Spinal cord (tissue), 10 donors: ENCODE measurements around the gene MECR. TPM values are rescaled to one million over a fixed set of nuclear protein-coding genes. Genes with fewer than 3 reads are reported as not detected.
"Not testable (repeated sequence)": the region's sequence is repeated elsewhere in the genome, so short reads cannot be mapped to it uniquely, and the experiment has no call there.

ENCODE experiments used
- DNase-seq, 6 donors: peaks; one replicate each; pipeline versions ENCODE4 v3.0.0 to v3.0.0-alpha.2; 2013 to 2015; ENCODE audit warnings: low spot score in 6 of 6, low read depth in 4 of 6
- H3K27ac ChIP-seq: one replicate; pipeline ENCODE4 v1.5.1; 2013; ENCODE audit warnings: low read depth, low read length, control low read depth
- H3K27me3 ChIP-seq: one replicate; pipeline ENCODE4 v1.6.1; 2013; ENCODE audit warnings: low read length; ENCODE audit not compliant: control insufficient read depth, insufficient read depth
- H3K36me3 ChIP-seq: one replicate; pipeline ENCODE4 v1.6.1; 2013; ENCODE audit warnings: low read length; ENCODE audit not compliant: control insufficient read depth, insufficient read depth
- H3K4me1 ChIP-seq: one replicate; pipeline ENCODE4 v1.6.1; 2013; ENCODE audit warnings: low read length; ENCODE audit not compliant: control insufficient read depth, insufficient read depth
- H3K4me3 ChIP-seq: one replicate; pipeline ENCODE4 v1.5.1; 2013; ENCODE audit warnings: low read depth, low read length, control low read depth
- H3K9me3 ChIP-seq: one replicate; pipeline ENCODE4 v1.6.1; 2013; ENCODE audit warnings: low read length; ENCODE audit not compliant: control insufficient read depth, insufficient read depth
- WGBS: methylation state at CpG from one replicate; pipeline ENCODE4 v1.1.5; 2013; ENCODE audit warnings: missing lambda C conversion rate; ENCODE audit not compliant: insufficient coverage; 5-methylcytosine and 5-hydroxymethylcytosine counted together
- polyA plus RNA-seq, 2 donors: library from polyadenylated mRNA; unstranded; fragments of 120-200 nt; gene quantifications; one replicate each; pipeline ENCODE4 v1.2.1, GENCODE V29; 2013; ENCODE audit not compliant: insufficient read length in 2 of 2
- total RNA-seq, 2 donors: library from RNA; depleted of rRNA in 1 of 2; stranded (reverse); fragments of 120-200 nt in 1 of 2; fragments of >200 nt in 1 of 2; gene quantifications; one replicate each; pipeline versions ENCODE4 v1.2.3 to v1.2.4, GENCODE V29; 2013 to 2014
- donor health status: healthy.

The MECR gene
- total and polyA plus RNA-seq, 4 donors = 22.5 to 43.0 (median 32.3) TPM

GRCh38 chr1:29237852-29238619 lies 7.3 kb upstream of the MECR start:
- H3K27me3 ChIP-seq = peaks cover 35% of the 10 kb centered on the region
- H3K4me1 ChIP-seq = peaks cover 34% of the 10 kb centered on the region
- H3K9me3 ChIP-seq = no peaks in the 10 kb centered on the region
- WGBS = 2% methylated on average over 93 of the region's 93 CpGs
- peak in 2 of 6 donors; percentile 57 to 62 for DNase-seq
- no peaks in the 10 kb centered on the region for H3K36me3 ChIP-seq
- peak overlapping the region; percentile 37 for H3K4me3 ChIP-seq
- no peak overlapping the region for H3K27ac ChIP-seq

GRCh38 chr1:29237129-29237821 lies 6.5 kb upstream of the MECR start:
- no peaks in the 10 kb centered on the region for H3K36me3 ChIP-seq
- H3K27ac ChIP-seq = peak overlapping the region; percentile 40
- H3K27me3 ChIP-seq = peaks cover 35% of the 10 kb centered on the region
- WGBS = under 1% methylated on average over 79 of the region's 79 CpGs
- peak in 2 of 6 donors; percentile 65 to 67 for DNase-seq
- no peaks in the 10 kb centered on the region for H3K9me3 ChIP-seq
- H3K4me1 ChIP-seq = peaks cover 34% of the 10 kb centered on the region
- peak overlapping the region; percentile 58 for H3K4me3 ChIP-seq

DNA sequence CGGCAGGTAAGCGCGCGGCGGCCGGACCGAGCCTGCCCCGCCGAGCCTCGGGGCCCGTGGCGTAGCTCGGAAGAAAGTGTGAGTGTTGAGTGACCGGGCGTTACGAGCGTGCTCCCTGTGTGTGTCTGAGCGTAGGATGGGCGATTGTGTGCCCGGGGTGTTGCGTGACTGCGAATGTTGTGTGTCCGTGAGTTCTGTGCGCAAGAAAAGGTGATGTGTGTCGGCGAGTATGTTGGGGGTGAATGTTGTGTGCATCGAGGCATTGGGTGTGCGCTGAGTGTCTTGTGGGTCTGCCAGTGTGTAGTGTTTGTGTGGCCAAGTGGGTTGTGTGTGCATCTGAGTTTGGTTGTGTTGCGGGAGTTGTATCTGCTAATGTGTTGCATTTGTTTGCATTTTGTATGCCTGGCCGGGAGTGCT lies 6.0 kb upstream of the MECR start:
- peak overlapping the region; percentile 58 for H3K4me3 ChIP-seq
- no peaks in the 10 kb centered on the region for H3K9me3 ChIP-seq
- peak in 2 of 6 donors; percentile 50 to 55 for DNase-seq
- peaks cover 34% of the 10 kb centered on the region for H3K4me1 ChIP-seq
- H3K27ac ChIP-seq = peak overlapping the region; percentile 40
- WGBS = 0% methylated on average over 30 of the region's 30 CpGs
- H3K36me3 ChIP-seq = no peaks in the 10 kb centered on the region
- peaks cover 35% of the 10 kb centered on the region for H3K27me3 ChIP-seq

- 6% methylated on average over 82 of the region's 82 CpGs for WGBS
- Histone ChIP-seq H3K27me3 (peaks cover 35% of the 10 kb centered on the region), H3K36me3 (no peaks in the 10 kb centered on the region), H3K9me3 (no peaks in the 10 kb centered on the region), H3K4me3 (peak within 1 kb of the TSS; percentile 58), H3K4me1 (peaks cover 34% of the 10 kb centered on the region), H3K27ac (peak within 1 kb of the TSS; percentile 40)
- peak in 2 of 6 donors; percentile 89 to 90 for DNase-seq
These were observed 5.4 kb upstream of the MECR start, which contains the start of gene PTPRU for GRCh38 chr1:29235955-29236711. Gene PTPRU (plus strand): TSS chr1:29236522. CDS start chr1:29236645, 123 bp downstream.

- not testable (repeated sequence) for H3K36me3 ChIP-seq, H3K4me3 ChIP-seq, H3K27ac ChIP-seq, H3K9me3 ChIP-seq, DNase-seq
- Histone ChIP-seq H3K4me1 (peaks cover 28% of the 10 kb centered on the region), H3K27me3 (peaks cover 34% of the 10 kb centered on the region)
- WGBS = 91% methylated on average over 8 of the region's 9 CpGs
These were observed 4.1 kb upstream of the MECR start for GRCh38 chr1:29234881-29235280.

DNA sequence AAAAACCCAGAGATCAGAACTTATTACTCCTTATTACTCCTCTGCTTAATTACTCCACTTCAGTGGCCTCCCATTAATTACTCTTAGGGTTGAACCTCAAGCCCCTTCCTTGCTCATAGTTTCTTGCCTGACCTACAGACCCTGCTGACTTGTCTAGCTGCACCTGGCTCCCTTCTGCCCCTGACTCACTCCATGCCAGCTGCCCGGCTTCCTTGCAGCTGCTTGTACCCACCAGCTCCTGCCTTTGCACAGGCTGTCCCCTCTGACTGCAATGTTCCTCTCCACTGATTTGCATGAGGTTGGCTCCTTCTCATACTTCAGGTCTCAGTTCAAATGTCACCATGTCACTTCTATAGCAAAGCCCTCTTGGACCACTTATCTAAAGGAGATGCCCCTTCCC lies 3.7 kb upstream of the MECR start:
- no peak overlapping the region for H3K27ac ChIP-seq
- H3K36me3 ChIP-seq = no peaks in the 10 kb centered on the region
- H3K9me3 ChIP-seq = no peaks in the 10 kb centered on the region
- no peak overlapping the region for H3K4me3 ChIP-seq
- peaks cover 30% of the 10 kb centered on the region for H3K27me3 ChIP-seq
- peaks cover 24% of the 10 kb centered on the region for H3K4me1 ChIP-seq
- no peak for DNase-seq
- 79% methylated on average over 1 of the region's 1 CpG for WGBS

GRCh38 chr1:29233693-29234092 lies 3.0 kb upstream of the MECR start:
- Histone ChIP-seq H3K4me1 (peaks cover 19% of the 10 kb centered on the region), H3K4me3 (no peak overlapping the region), H3K36me3 (no peaks in the 10 kb centered on the region), H3K27me3 (peaks cover 22% of the 10 kb centered on the region), H3K27ac (no peak overlapping the region), H3K9me3 (no peaks in the 10 kb centered on the region)
- WGBS = 71% methylated on average over 4 of the region's 4 CpGs
- no peak for DNase-seq

DNA sequence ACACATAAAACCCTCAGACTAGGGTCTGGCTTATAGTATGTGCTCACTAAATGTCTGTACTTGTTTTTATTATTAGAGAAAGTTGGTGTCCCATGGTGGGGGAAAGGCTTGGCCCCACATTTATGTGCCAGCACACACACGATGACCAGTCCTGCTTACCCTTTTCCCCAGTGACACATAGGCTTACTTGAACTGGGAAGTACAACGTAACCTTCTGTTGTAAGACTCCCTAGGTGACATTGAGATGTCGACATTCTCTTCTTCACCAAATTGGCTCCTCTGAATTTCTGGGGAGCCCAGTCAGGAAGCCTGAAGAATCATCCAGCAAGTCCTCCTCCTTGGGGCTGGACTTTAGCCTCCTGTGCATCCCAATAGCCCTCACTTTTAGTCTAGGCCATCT lies 1.7 kb upstream of the MECR start:
- Histone ChIP-seq H3K4me3 (no peak overlapping the region), H3K27ac (no peak overlapping the region), H3K27me3 (peaks cover 14% of the 10 kb centered on the region), H3K9me3 (no peaks in the 10 kb centered on the region), H3K4me1 (peaks cover 12% of the 10 kb centered on the region), H3K36me3 (no peaks in the 10 kb centered on the region)
- DNase-seq = no peak
- 89% methylated on average over 3 of the region's 3 CpGs for WGBS

- Histone ChIP-seq H3K27ac (no peak overlapping the region), H3K9me3 (no peaks in the 10 kb centered on the region), H3K4me3 (peak overlapping the region; percentile 71), H3K36me3 (no peaks in the 10 kb centered on the region), H3K27me3 (peaks cover 6% of the 10 kb centered on the region), H3K4me1 (no peaks in the 10 kb centered on the region)
- 9% methylated on average over 3 of the region's 4 CpGs for WGBS
- DNase-seq = no peak
These were observed 556 bp downstream of the MECR start for GRCh38 chr1:29230204-29230552.
